PFSK-1 (cell line): ENCODE measurements around the gene CSF1R.

Source experiments
- FOXP2 ChIP-seq: optimal IDR thresholded peaks from 2 replicates; pipeline ENCODE3; 2011; ENCODE audit warnings: borderline replicate concordance, control low read depth, inconsistent platforms; ENCODE audit not compliant: insufficient read depth; ENCODE audit errors: extremely low read length, extremely low read depth
- POLR2AphosphoS5 ChIP-seq: IDR thresholded peaks from 2 replicates; pipeline ENCODE4 v1.6.1; 2012; ENCODE audit warnings: low read depth, mild to moderate bottlenecking, control low read depth, low read length, moderate library complexity
- REST ChIP-seq, 2 experiments: IDR thresholded peaks; 2 replicates each; pipeline versions ENCODE4 v1.6.1 to v1.8.0; 2011 to 2012; ENCODE audit warnings: low read depth in 2 of 2, low read length in 2 of 2, control low read depth in 1 of 2, inconsistent platforms in 1 of 2, mild to moderate bottlenecking in 1 of 2, moderate library complexity in 1 of 2; ENCODE audit not compliant: insufficient read depth in 1 of 2
- SIN3A ChIP-seq: IDR thresholded peaks from 2 replicates; pipeline ENCODE4 v1.6.1; 2012; ENCODE audit warnings: mild to moderate bottlenecking, low read length, moderate library complexity, borderline replicate concordance; ENCODE audit not compliant: insufficient read depth
- TAF1 ChIP-seq: IDR thresholded peaks from 2 replicates; pipeline ENCODE4 v1.6.1; 2012; ENCODE audit warnings: low read length, control low read depth, borderline replicate concordance; ENCODE audit not compliant: insufficient read depth

The CSF1R gene

GRCh38 chr5:150033334-150033733 is 53.0 kb downstream of the CSF1R start:
- TF ChIP-seq SIN3A = no peak
- TF ChIP-seq POLR2AphosphoS5 = no peak
- no peak for TF ChIP-seq FOXP2
- no peak for TF ChIP-seq TAF1
- TF ChIP-seq REST (IDR thresholded peaks at IDR 0.05; ENCODE audit: insufficient read depth in 1 of 2, low read depth in 2 of 2, low read length in 2 of 2) = no peak

- TF ChIP-seq SIN3A (no peak), TAF1 (no peak), POLR2AphosphoS5 (no peak), FOXP2 (no peak), REST (IDR thresholded peaks at IDR 0.05; ENCODE audit: insufficient read depth in 1 of 2, low read depth in 2 of 2, low read length in 2 of 2) (no peak)
Observed at GRCh38 chr5:150026682-150027172, 59.6 kb downstream of the CSF1R start.

- TF ChIP-seq REST (IDR thresholded peaks at IDR 0.05; ENCODE audit: insufficient read depth in 1 of 2, low read depth in 2 of 2, low read length in 2 of 2) (no peak), SIN3A (no peak), TAF1 (no peak), POLR2AphosphoS5 (no peak), FOXP2 (no peak)
Observed at GRCh38 chr5:150024346-150024984, 61.9 kb downstream of the CSF1R start.

GRCh38 chr5:150023136-150023535 is 63.2 kb downstream of the CSF1R start:
- TF ChIP-seq REST (IDR thresholded peaks at IDR 0.05; ENCODE audit: insufficient read depth in 1 of 2, low read depth in 2 of 2, low read length in 2 of 2) = no peak
- TF ChIP-seq POLR2AphosphoS5 = no peak
- no peak for TF ChIP-seq TAF1
- TF ChIP-seq FOXP2 = no peak
- TF ChIP-seq SIN3A = no peak

GRCh38 chr5:150022681-150023080 is 63.7 kb downstream of the CSF1R start:
- TF ChIP-seq SIN3A (no peak), FOXP2 (no peak), REST (IDR thresholded peaks at IDR 0.05; ENCODE audit: insufficient read depth in 1 of 2, low read depth in 2 of 2, low read length in 2 of 2) (no peak), POLR2AphosphoS5 (no peak), TAF1 (no peak)
